Activated gamma-delta T cell (primary cell): ENCODE results near the gene CEBPA.
"Not testable (repeated sequence)": the region's sequence is repeated elsewhere in the genome, so short reads cannot be mapped to it uniquely, and the experiment has no call there.

Source experiments
- DNase-seq: peaks from one replicate; lab custom pipeline; 2025; lab: John Stamatoyannopoulos, UW

Gene CEBPA

GRCh38 chr19:33324628-33325027, 22.3 kb upstream of the CEBPA start:
- DNase-seq: no peak

- DNase-seq: no peak
Observed at GRCh38 chr19:33323093-33323820, 20.9 kb upstream of the CEBPA start.

- DNase-seq: no peak
Observed at GRCh38 chr19:33320636-33321035, 18.3 kb upstream of the CEBPA start.

GRCh38 chr19:33317991-33318390, 15.7 kb upstream of the CEBPA start:
- not testable (repeated sequence) for DNase-seq

GRCh38 chr19:33317517-33317916, 15.2 kb upstream of the CEBPA start:
- DNase-seq: no peak

GRCh38 chr19:33316541-33317264, 14.4 kb upstream of the CEBPA start:
- no peak for DNase-seq

GRCh38 chr19:33312808-33313207, 10.5 kb upstream of the CEBPA start:
- not testable (repeated sequence) for DNase-seq

GRCh38 chr19:33312065-33312464, 9.7 kb upstream of the CEBPA start:
- DNase-seq: no peak

- no peak for DNase-seq
Observed at GRCh38 chr19:33311326-33311682, 9.0 kb upstream of the CEBPA start.

GRCh38 chr19:33310606-33311325, 8.4 kb upstream of the CEBPA start:
- DNase-seq: no peak

- DNase-seq: no peak
Observed at GRCh38 chr19:33309826-33310225, 7.5 kb upstream of the CEBPA start.

- no peak for DNase-seq
Observed at GRCh38 chr19:33306853-33307792, 4.8 kb upstream of the CEBPA start.

- no peak for DNase-seq
Observed at GRCh38 chr19:33306191-33306590, 3.9 kb upstream of the CEBPA start.

GRCh38 chr19:33304760-33305647, 2.7 kb upstream of the CEBPA start:
- no peak for DNase-seq

GRCh38 chr19:33304371-33304759, 2.0 kb upstream of the CEBPA start:
- DNase-seq: no peak

GRCh38 chr19:33303791-33304345, 1.5 kb upstream of the CEBPA start:
- DNase-seq: no peak

GRCh38 chr19:33302974-33303790, 848 bp upstream of the CEBPA start:
- DNase-seq: no peak

GRCh38 chr19:33301900-33302174, 497 bp downstream of the CEBPA start:
- DNase-seq: no peak

GRCh38 chr19:33301144-33301899, 1.0 kb downstream of the CEBPA start:
- no peak for DNase-seq
